Gastrocnemius medialis (tissue), 4 donors: ENCODE measurements around the gene EEFSEC.

Experiments
- CTCF ChIP-seq, 5 experiments: fragments of 450-650 bp in 3 of 5; fragments of 200-600 bp in 2 of 5; sonication (generic) in 2 of 5; IDR thresholded peaks in 4 of 5; conservative IDR thresholded peaks in 1 of 5; 1 replicate in 4 of 5; 2 replicates in 1 of 5; pipeline ENCODE4 v1.5.1; 2016 to 2019; ENCODE audit warnings: antibody characterized with exemption in 5 of 5, mild to moderate bottlenecking in 3 of 5, moderate library complexity in 3 of 5
- POLR2A ChIP-seq, 2 donors: fragments of 450-650 bp; IDR thresholded peaks; one replicate each; pipeline ENCODE4 v1.6.1; 2017; ENCODE audit warnings: antibody characterized with exemption in 2 of 2, mild to moderate bottlenecking in 2 of 2, moderate library complexity in 2 of 2

DNA sequence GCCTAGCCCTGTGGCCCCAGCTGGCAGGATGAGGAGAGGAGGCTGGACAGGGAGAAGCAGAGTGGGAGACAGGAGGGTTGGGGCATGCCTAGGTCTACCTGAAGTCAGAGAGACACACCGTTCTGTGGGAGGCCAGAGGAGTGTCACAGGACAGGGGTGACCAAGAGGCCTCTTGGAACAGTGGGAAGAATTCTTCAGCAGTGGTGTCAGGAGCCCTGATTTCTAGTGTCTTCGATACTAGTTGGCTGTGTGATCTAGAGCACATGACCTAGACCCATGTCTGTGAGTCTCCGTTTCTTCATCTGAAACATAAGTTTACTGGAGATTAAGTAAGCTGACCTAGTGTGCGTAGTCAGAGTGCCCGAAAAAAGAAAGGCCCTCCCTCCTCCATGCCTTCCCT, 92.2 kb downstream of the EEFSEC start:
- TF ChIP-seq CTCF (IDR thresholded peaks at IDR 0.05 in 4 of 5, conservative IDR thresholded peaks at IDR 0.05 in 1 of 5) (no peak), POLR2A (IDR thresholded peaks at IDR 0.05) (no peak)
